Trophoblast cell (in vitro differentiated cells and primary cell): ENCODE measurements around the gene FNDC3B.

ENCODE experiments used
- DNase-seq, 2 donors: peaks; one replicate each; pipeline ENCODE4 v3.0.0-alpha.2; 2016
- H2AFZ ChIP-seq: 2 replicates; pipeline ENCODE4 v1.6.1; 2013; ENCODE audit warnings: low read length, moderate library complexity, mild to moderate bottlenecking; ENCODE audit not compliant: insufficient read depth, poor library complexity
- H2AK5ac ChIP-seq: 2 replicates; pipeline ENCODE4 v1.6.1; 2013; ENCODE audit warnings: mild to moderate bottlenecking, low read length
- H2BK120ac ChIP-seq: 2 replicates; pipeline ENCODE4 v1.6.1; 2013; ENCODE audit warnings: low read length, mild to moderate bottlenecking, moderate library complexity; ENCODE audit not compliant: insufficient read depth, poor library complexity
- H2BK12ac ChIP-seq: 2 replicates; pipeline ENCODE4 v1.6.1; 2013; ENCODE audit warnings: mild to moderate bottlenecking, low read length, moderate library complexity
- H2BK5ac ChIP-seq: 2 replicates; pipeline ENCODE4 v1.6.1; 2013; ENCODE audit warnings: low read length, low read depth, moderate library complexity, mild to moderate bottlenecking; ENCODE audit not compliant: poor library complexity
- H3K14ac ChIP-seq: 2 replicates; pipeline ENCODE4 v1.6.1; 2013; ENCODE audit warnings: mild to moderate bottlenecking, low read length
- H3K18ac ChIP-seq: 2 replicates; pipeline ENCODE4 v1.6.1; 2013; ENCODE audit warnings: mild to moderate bottlenecking, low read length
- H3K23ac ChIP-seq: 2 replicates; pipeline ENCODE4 v1.6.1; 2013; ENCODE audit warnings: low read length
- H3K27ac ChIP-seq: 2 replicates; pipeline ENCODE4 v1.5.1; 2013; ENCODE audit warnings: low read depth, mild to moderate bottlenecking, inconsistent platforms, low read length, moderate library complexity
- H3K27me3 ChIP-seq: 2 replicates; pipeline ENCODE4 v1.6.1; 2013; ENCODE audit warnings: inconsistent platforms, mild to moderate bottlenecking, low read length, moderate library complexity; ENCODE audit not compliant: insufficient read depth
- H3K36me3 ChIP-seq, 2 experiments: 1 replicate in 1 of 2; 2 replicates in 1 of 2; pipeline ENCODE4 v1.6.1; 2013; ENCODE audit warnings: low read length in 2 of 2, mild to moderate bottlenecking in 2 of 2, moderate library complexity in 1 of 2; ENCODE audit not compliant: insufficient read depth in 2 of 2, control insufficient read depth in 1 of 2
- H3K4ac ChIP-seq: 2 replicates; pipeline ENCODE4 v1.6.1; 2013; ENCODE audit warnings: low read depth, mild to moderate bottlenecking, low read length, moderate library complexity
- H3K4me1 ChIP-seq, 2 experiments: 1 replicate in 1 of 2; 2 replicates in 1 of 2; pipeline ENCODE4 v1.6.1; 2013; ENCODE audit warnings: low read length in 2 of 2, mild to moderate bottlenecking in 2 of 2, moderate library complexity in 1 of 2; ENCODE audit not compliant: insufficient read depth in 2 of 2, control insufficient read depth in 1 of 2
- H3K4me2 ChIP-seq: 2 replicates; pipeline ENCODE4 v1.6.1; 2013; ENCODE audit warnings: inconsistent platforms, mild to moderate bottlenecking, low read length, moderate library complexity
- H3K4me3 ChIP-seq: 2 replicates; pipeline ENCODE4 v1.5.1; 2013; ENCODE audit warnings: mild to moderate bottlenecking, low read depth, low read length, inconsistent platforms
- H3K79me1 ChIP-seq: one replicate; pipeline ENCODE4 v1.6.1; 2013; ENCODE audit warnings: low read length
- H3K79me2 ChIP-seq: 2 replicates; pipeline ENCODE4 v1.6.1; 2013; ENCODE audit warnings: low read length, mild to moderate bottlenecking; ENCODE audit not compliant: control insufficient read depth, insufficient read depth, poor library complexity
- H3K9ac ChIP-seq: 2 replicates; pipeline ENCODE4 v1.6.1; 2013; ENCODE audit warnings: mild to moderate bottlenecking, low read length
- H3K9me3 ChIP-seq: 2 replicates; pipeline ENCODE4 v1.6.1; 2013; ENCODE audit warnings: low read depth, mild to moderate bottlenecking, control low read depth, inconsistent platforms, low read length; ENCODE audit not compliant: insufficient read depth
- H4K12ac ChIP-seq: 2 replicates; pipeline ENCODE4 v1.6.1; 2013; ENCODE audit warnings: low read depth, mild to moderate bottlenecking, low read length, moderate library complexity
- H4K8ac ChIP-seq: 2 replicates; pipeline ENCODE4 v1.6.1; 2013; ENCODE audit warnings: low read depth, mild to moderate bottlenecking, low read length, moderate library complexity
- H4K91ac ChIP-seq: one replicate; pipeline ENCODE4 v1.6.1; 2013; ENCODE audit warnings: low read depth, mild to moderate bottlenecking, low read length, moderate library complexity
- WGBS: extraction: QIAGEN DNeasy Blood & Tissue Kit; methylation state at CpG from one replicate; pipeline ENCODE4 v1.1.7; 2013; ENCODE audit warnings: missing lambda C conversion rate; ENCODE audit not compliant: insufficient read length, insufficient coverage; ENCODE audit errors: extremely low coverage; 5-methylcytosine and 5-hydroxymethylcytosine counted together

Gene FNDC3B

GRCh38 chr3:172300187-172300586, 260.8 kb downstream of the FNDC3B start:
- Histone ChIP-seq H3K23ac (no peak overlapping the region), H4K8ac (no peak overlapping the region), H2AK5ac (no peak overlapping the region), H4K12ac (no peak overlapping the region), H3K4ac (no peak overlapping the region), H3K27ac (no peak overlapping the region), H2BK120ac (no peak overlapping the region), H3K79me2 (no peaks in the 10 kb centered on the region), H2AFZ (no peak overlapping the region), H4K91ac (no peak overlapping the region), H3K27me3 (no peaks in the 10 kb centered on the region), H3K9ac (no peak overlapping the region), H3K14ac (no peak overlapping the region), H2BK5ac (no peak overlapping the region), H3K4me3 (no peak overlapping the region), H2BK12ac (no peak overlapping the region), H3K4me1 (peaks cover 3 to 8% of the 10 kb centered on the region in 2 experiments), H3K79me1 (peaks cover 2% of the 10 kb centered on the region), H3K36me3 (peaks cover 12 to 13% of the 10 kb centered on the region in 2 experiments), H3K18ac (no peak overlapping the region), H3K4me2 (no peak overlapping the region), H3K9me3 (no peaks in the 10 kb centered on the region)
- no CpG with 5 or more reads among the region's 2 CpGs for WGBS
- DNase-seq: no peak

- no peak overlapping the region for H3K4me2 ChIP-seq
- no peak overlapping the region for H3K14ac ChIP-seq
- H3K36me3 ChIP-seq: peaks cover 12% of the 10 kb centered on the region in 2 experiments
- peaks cover 2% of the 10 kb centered on the region for H3K79me1 ChIP-seq
- H2BK120ac ChIP-seq: no peak overlapping the region
- H3K4me3 ChIP-seq: no peak overlapping the region
- no peak overlapping the region for H4K8ac ChIP-seq
- no peak overlapping the region for H2BK12ac ChIP-seq
- H3K27me3 ChIP-seq: no peaks in the 10 kb centered on the region
- no peak overlapping the region for H2AK5ac ChIP-seq
- H4K91ac ChIP-seq: no peak overlapping the region
- H3K27ac ChIP-seq: no peak overlapping the region
- no peak overlapping the region for H2BK5ac ChIP-seq
- peaks cover 3 to 11% of the 10 kb centered on the region in 2 experiments for H3K4me1 ChIP-seq
- DNase-seq: no peak
- WGBS: no CpG with 5 or more reads among the region's 5 CpGs
- no peaks in the 10 kb centered on the region for H3K79me2 ChIP-seq
- no peaks in the 10 kb centered on the region for H3K9me3 ChIP-seq
- H2AFZ ChIP-seq: no peak overlapping the region
- no peak overlapping the region for H4K12ac ChIP-seq
- H3K9ac ChIP-seq: no peak overlapping the region
- H3K18ac ChIP-seq: no peak overlapping the region
- H3K23ac ChIP-seq: no peak overlapping the region
- no peak overlapping the region for H3K4ac ChIP-seq
Measured at GRCh38 chr3:172300862-172301261, 261.5 kb downstream of the FNDC3B start.

DNA sequence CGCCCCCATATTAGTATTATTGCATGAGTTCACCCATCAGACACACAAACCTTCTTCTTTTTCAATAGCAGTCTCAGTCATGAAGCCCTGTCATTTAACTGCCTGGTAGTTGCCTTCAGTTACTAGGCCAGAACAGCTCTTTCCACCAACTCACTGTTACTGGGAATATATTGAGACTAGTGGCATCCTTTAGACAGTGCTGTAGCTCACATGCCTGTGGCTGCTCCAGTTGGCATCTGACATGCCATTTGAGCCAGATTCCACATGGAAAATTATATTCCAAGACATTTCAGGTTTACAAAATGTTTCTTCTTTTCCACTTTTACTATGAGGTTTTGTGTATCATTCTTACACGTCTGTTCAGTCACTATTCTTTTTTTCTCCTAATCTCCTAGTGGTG, 262.8 kb downstream of the FNDC3B start:
- no peak overlapping the region for H3K4ac ChIP-seq
- no peaks in the 10 kb centered on the region for H3K79me1 ChIP-seq
- H2BK12ac ChIP-seq: no peak overlapping the region
- H3K9me3 ChIP-seq: no peaks in the 10 kb centered on the region
- no peak overlapping the region for H3K27ac ChIP-seq
- H2BK5ac ChIP-seq: no peak overlapping the region
- no peak overlapping the region for H3K23ac ChIP-seq
- H3K4me1 ChIP-seq: peaks cover under 1 to 4% of the 10 kb centered on the region in 2 experiments
- no peak overlapping the region for H2AFZ ChIP-seq
- no CpG with 5 or more reads among the region's 2 CpGs for WGBS
- H4K8ac ChIP-seq: no peak overlapping the region
- H3K4me2 ChIP-seq: no peak overlapping the region
- H4K91ac ChIP-seq: no peak overlapping the region
- no peaks in the 10 kb centered on the region for H3K27me3 ChIP-seq
- peaks cover 8 to 10% of the 10 kb centered on the region in 2 experiments for H3K36me3 ChIP-seq
- H2AK5ac ChIP-seq: no peak overlapping the region
- H4K12ac ChIP-seq: no peak overlapping the region
- no peak overlapping the region for H3K18ac ChIP-seq
- no peak overlapping the region for H2BK120ac ChIP-seq
- no peak overlapping the region for H3K14ac ChIP-seq
- DNase-seq: no peak
- no peaks in the 10 kb centered on the region for H3K79me2 ChIP-seq
- H3K9ac ChIP-seq: no peak overlapping the region
- H3K4me3 ChIP-seq: no peak overlapping the region

DNA sequence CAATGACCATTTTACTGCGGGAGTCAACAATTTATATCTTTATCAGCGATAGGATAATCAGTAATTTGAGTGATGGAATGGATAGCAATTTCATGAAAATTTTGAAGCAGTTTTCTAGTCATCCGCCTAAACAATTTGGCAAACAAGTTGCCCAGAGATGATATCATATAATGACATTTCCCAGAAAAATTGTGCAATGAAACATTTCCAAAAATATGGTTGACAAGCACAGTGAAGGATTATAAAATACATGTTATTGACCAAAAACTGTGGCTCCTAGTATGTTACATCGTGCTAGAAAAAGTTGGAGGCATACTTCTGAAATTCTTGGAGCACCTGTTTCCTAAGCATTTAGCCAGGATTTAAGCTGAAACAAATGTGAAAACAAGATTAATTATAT, 263.8 kb downstream of the FNDC3B start:
- Histone ChIP-seq H4K91ac (no peak overlapping the region), H3K9me3 (no peaks in the 10 kb centered on the region), H2AK5ac (no peak overlapping the region), H3K4me1 (peaks cover 4 to 7% of the 10 kb centered on the region in 2 experiments), H3K79me2 (no peaks in the 10 kb centered on the region), H3K9ac (no peak overlapping the region), H4K12ac (no peak overlapping the region), H3K36me3 (peaks cover 12 to 13% of the 10 kb centered on the region in 2 experiments), H3K79me1 (peaks cover 2% of the 10 kb centered on the region), H2AFZ (no peak overlapping the region), H4K8ac (no peak overlapping the region), H3K4ac (no peak overlapping the region), H2BK5ac (no peak overlapping the region), H3K4me2 (no peak overlapping the region), H3K27me3 (no peaks in the 10 kb centered on the region), H3K4me3 (no peak overlapping the region), H3K14ac (no peak overlapping the region), H2BK120ac (no peak overlapping the region), H3K18ac (no peak overlapping the region), H3K23ac (no peak overlapping the region), H2BK12ac (no peak overlapping the region), H3K27ac (no peak overlapping the region)
- DNase-seq: peak in 1 of 2 donors; percentile 54
- WGBS: no CpG with 5 or more reads among the region's 4 CpGs
